Measurements from ENCODE around the gene LRPAP1.

Gene LRPAP1

GRCh38 chr4:3472411-3473141 is 59.6 kb downstream of the LRPAP1 start:
- DNase-seq (ENCODE audit: low spot score) = no peak

- no peak for DNase-seq (ENCODE audit: low spot score)
Measured at GRCh38 chr4:3471886-3472285, 60.3 kb downstream of the LRPAP1 start.

GRCh38 chr4:3471098-3471760 is 61.0 kb downstream of the LRPAP1 start:
- DNase-seq (ENCODE audit: low spot score) = no peak

- DNase-seq (ENCODE audit: low spot score) = no peak
Measured at GRCh38 chr4:3470244-3471097, 61.8 kb downstream of the LRPAP1 start.

GRCh38 chr4:3469386-3470243 is 62.6 kb downstream of the LRPAP1 start:
- no peak for DNase-seq (ENCODE audit: low spot score)

DNA sequence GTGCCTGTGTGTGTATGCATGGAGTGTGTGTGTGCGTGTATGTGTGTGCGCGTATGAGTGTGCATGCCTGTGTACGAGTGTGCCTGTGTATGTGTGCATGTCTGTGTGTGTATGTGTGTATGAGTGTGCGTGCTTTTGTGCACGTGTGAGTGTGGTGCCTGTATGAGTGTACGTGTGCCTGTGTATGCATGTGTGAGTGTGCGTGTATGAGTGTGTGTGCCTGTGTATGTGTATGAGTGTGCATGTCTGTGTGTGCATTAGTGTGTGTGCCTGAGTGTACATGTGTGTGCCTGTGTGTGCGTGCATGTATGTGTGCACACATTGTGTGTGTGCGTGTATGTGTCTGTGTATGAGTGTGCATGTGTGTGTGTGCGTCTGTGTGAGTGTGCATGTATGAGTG is 63.4 kb downstream of the LRPAP1 start:
- no peak for DNase-seq (ENCODE audit: low spot score)

DNA sequence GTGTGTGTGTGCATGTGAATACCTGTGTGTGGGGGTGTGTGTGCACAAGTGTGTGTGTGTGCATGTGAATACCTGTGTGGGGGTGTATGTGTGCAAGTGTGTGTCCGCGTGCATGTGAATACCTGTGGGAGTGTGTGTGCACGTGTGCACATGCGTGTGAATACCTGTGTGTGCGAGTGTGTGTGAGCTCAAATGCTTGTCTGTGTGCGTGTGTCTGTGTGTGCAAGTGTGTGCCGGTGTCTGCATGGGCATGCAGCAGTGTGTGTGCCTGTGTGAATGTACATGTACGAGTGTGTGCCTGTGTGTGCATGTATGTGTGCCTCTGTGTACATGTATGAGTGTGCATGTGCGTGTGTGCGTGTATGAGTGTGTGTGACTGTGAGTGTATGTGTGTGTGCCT is 64.1 kb downstream of the LRPAP1 start:
- DNase-seq (ENCODE audit: low spot score) = no peak

DNA sequence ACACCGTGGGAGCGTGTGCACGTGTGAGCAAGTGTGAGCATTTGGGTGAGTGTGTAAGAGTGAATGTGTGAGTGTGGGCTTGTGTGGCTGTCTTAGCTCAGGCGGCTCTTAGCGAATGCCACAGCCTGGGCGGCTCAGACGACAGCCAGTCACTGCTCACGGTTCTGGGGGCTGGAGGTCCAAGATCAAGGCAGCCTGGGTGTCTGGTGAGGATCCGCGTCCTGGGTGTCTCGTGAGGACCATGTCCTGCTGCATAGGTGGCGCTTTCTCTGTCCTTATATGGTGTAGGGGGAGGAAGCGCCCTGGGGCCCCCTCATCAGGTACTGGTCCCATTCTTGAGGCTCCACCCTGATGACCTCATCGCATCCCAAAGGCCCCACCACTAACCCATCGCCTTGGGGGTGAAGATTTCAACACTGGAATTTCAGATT is 64.6 kb downstream of the LRPAP1 start:
- no peak for DNase-seq (ENCODE audit: low spot score)

- DNase-seq (ENCODE audit: low spot score) = no peak
Measured at GRCh38 chr4:3466691-3467600, 65.3 kb downstream of the LRPAP1 start.

DNA sequence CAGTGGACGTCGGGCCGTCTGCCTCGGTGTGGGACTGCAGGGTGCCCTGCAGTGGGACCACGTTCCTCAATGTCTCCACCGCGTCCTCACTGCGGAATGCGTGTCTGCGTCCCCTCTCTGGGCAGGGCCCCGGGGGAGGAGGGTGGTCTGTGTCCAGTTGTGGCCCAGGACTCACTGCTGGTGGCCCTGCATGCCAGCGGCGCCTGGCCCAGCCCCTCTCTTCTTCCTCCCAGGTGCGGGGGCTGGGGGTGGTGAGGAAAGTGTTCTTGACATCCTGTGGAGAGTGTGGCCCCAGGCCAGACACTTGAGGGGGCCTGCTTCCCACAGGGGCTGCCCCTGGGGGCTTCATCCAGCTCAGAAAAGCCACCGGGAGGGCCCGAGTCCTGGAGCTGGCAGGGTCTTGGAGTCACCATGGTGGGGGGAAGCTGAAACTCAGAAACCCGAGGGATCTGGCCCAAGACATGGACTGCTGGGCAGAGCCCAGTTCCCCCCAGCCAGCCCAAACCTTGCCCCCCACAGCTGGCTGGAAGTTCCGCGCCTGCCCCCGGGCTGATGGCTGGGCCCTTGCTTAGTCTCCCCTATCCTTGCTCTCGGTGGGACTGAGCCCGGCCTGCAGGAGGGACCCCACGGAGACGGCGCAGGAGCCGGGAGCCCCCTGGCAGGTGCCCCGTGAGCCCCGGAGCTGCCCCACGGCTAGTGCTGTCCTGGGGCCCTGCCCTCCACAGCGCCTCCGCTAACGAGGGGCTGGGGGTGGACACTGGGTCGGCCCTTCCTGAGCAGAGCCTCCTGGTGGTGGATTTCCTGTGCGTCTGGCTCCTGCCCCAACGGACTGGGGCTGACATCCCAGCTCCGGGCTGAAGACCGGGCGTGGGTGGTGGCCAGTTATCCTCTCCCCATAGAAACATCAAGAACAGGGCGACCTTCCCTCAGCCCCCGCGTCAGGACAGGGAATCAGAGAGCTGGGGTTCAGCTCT is 66.2 kb downstream of the LRPAP1 start:
- DNase-seq (ENCODE audit: low spot score) = no peak

DNA sequence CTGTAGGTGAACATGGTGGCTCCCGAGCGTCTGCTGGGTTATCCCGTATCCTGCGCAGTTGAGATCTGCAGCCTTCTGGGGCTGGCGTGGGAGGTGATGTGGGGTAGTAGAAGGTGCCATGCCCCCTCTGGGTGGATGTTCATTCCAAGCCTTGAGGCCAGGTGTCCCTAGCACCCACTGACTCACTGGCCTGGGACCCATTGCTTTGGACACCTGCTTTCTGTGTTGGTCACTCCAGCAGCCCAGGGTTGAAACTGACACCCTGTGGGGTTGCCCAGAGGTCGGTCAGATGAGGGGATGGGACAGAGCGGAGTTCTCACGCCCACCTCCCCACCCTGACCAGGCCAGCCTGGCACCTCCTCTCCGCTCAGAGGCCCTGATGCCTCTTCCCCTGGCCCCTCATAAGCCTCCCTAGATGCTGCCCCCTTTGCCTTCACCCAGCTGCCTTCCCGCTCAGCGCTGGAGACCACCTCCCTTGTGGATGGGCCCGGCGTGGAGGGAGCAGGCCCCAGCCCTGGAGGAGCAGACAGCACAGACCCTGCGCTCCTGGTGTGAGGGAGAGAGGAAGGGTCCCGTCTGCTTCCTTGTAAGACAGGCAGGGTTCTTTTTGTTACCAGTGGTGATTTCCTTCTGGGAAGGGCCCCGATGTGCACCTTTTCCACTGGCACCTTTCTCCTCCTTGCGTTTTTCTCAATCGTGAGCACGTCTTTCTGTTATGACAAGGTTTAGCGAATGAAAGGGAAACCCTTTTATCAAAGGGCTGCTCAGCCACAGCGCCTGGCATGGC is 67.1 kb downstream of the LRPAP1 start:
- DNase-seq (ENCODE audit: low spot score) = no peak

DNA sequence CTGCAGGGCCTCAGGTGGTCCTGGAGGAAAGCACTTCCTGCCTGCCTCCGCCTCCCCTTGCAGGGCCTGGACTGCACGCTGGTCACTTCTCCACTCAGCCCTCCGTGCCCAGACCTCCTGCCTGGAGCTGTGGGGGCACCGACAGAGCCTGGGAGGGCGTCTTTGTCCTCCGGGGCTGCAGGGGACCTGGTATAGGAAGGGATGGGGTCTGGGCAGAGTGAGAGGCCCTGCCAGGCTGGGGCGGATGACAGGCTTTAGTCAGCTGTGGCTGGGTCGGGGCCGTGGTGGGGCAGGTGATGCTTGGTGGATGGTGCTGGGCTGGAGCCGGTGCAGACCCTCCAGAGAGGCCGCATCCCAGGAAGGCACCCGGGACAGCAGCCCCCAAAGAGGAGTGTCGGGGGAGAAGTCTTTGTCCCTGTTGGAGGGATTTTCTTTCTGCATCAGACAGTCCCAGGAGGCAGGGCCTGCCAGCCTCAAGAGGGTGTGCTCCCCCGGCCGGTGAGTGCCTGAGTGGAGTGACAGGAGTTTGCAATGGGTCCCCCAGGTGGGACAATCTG is 67.8 kb downstream of the LRPAP1 start:
- DNase-seq (ENCODE audit: low spot score) = no peak

- no peak for DNase-seq (ENCODE audit: low spot score)
Measured at GRCh38 chr4:3463556-3464348, 68.5 kb downstream of the LRPAP1 start.

DNA sequence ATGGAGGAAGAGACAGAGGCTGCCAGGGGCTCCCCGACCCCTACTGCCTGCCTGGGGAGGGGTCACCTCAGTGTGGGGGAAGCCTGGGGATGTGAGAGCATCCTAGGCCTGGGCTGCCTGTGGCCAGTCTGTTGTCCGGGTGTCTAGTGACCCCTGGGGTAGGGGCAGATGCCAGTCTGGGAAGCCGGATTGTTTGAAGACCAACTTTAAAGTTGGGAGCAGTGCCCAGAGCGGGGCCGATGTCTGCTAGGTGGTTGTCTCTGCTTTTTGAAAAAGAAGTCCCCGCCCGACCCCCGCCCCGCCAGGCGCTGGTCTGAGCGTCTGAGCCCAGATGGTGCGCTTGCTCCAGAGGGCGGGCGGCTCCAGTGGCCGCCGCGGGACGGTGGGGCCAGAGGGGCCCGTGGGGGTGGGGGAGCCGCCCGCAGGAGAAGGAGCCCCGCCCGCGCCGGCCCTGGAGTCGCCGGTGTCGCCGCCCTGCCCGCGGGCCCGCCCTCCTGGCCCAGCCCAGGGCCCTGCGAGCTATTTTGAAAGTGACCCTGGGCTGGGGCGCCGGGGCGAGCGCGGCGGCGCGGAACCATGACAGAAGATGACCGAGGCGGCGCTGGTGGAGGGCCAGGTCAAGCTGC is 69.3 kb downstream of the LRPAP1 start, which contains the start of gene DOK7:
Gene DOK7, plus strand, starts transcription at position 517 of the 626 bp plus-strand sequence. Its CDS starts 70 bp downstream, at position 587.
- no peak for DNase-seq (ENCODE audit: low spot score)

DNA sequence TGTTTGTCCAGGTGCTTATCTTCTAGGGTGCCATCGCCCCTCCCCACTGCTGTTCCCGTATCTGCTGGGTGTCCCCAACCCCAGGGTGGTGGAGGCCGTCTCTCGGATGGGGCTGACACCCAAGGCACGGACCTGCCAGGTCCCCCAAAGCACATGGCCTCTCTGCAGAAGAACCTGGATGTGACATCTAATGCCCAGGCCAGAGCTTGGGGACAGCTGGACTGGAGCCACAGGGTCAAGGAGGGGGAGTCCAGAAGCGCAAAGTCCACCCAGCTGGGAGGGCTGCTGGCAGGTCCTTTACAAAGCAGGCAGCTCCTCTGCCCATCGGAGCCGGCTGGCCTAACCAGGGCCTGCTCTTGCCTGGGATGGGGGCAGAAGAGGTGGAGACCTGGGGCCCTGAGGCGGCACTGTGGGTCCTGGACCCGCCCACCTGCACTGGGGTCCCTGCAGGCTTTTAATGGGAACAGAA is 69.9 kb downstream of the LRPAP1 start:
- no peak for DNase-seq (ENCODE audit: low spot score)

- DNase-seq (ENCODE audit: low spot score) = no peak
Measured at GRCh38 chr4:3461515-3462291, 70.5 kb downstream of the LRPAP1 start.
